ENCODE measurements around the gene ZDHHC19. TPM values are rescaled to one million over a fixed set of nuclear protein-coding genes. Genes with fewer than 3 reads are reported as not detected.
"Not testable (repeated sequence)": the region's sequence is repeated elsewhere in the genome, so short reads cannot be mapped to it uniquely, and the experiment has no call there.

The ZDHHC19 gene
- polyA plus RNA-seq, 3 donors, result 0.89 to 4.5 (median 3.4) TPM

GRCh38 chr3:196227629-196228493, 16.7 kb upstream of the ZDHHC19 start:
- no peak overlapping the region for H3K27ac ChIP-seq (ENCODE audit: low read depth, low read length)
- WGBS, 3 donors, result 37 to 65% (median 54%) methylated on average over 24 of the region's 24 CpGs

DNA sequence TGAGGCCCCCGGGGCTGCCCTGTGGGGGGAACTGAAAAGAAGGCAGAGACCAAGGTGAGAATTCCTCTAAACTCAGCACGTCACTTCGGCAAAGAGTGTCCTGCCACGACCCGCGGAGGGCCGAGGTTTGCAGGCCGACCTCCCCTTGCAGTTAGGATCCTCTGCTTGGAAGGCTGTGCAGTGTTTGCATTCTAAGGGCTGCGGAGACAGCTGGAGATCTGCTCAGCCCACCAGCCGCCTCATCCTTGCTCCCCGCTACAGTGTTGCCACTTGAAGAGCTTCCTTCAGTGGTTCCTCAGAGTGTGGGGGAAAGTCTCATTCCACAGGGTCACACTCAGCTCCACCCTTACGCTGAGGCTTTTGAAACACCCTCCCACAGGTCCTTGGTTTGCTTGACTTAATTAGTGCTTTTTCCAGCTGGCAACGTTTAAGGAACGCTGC, 15.9 kb upstream of the ZDHHC19 start:
- WGBS, 3 donors, result 71 to 79% (median 77%) methylated on average over 14 of the region's 14 CpGs
- H3K27ac ChIP-seq (ENCODE audit: low read depth, low read length), result no peak overlapping the region

GRCh38 chr3:196225763-196226364, 14.7 kb upstream of the ZDHHC19 start:
- H3K27ac ChIP-seq (ENCODE audit: low read depth, low read length), result no peak overlapping the region
- WGBS, 3 donors, result 89 to 92% (median 92%) methylated on average over 15 of the region's 15 CpGs

GRCh38 chr3:196225086-196225485, 13.9 kb upstream of the ZDHHC19 start:
- 96% methylated on average over 10 of the region's 10 CpGs for WGBS, 3 donors
- no peak overlapping the region for H3K27ac ChIP-seq (ENCODE audit: low read depth, low read length)

- WGBS, 3 donors, result 37 to 65% (median 61%) methylated on average over 19 of the region's 19 CpGs
- H3K27ac ChIP-seq (ENCODE audit: low read depth, low read length), result no peak overlapping the region
Measured at GRCh38 chr3:196222876-196223595, 11.8 kb upstream of the ZDHHC19 start.

DNA sequence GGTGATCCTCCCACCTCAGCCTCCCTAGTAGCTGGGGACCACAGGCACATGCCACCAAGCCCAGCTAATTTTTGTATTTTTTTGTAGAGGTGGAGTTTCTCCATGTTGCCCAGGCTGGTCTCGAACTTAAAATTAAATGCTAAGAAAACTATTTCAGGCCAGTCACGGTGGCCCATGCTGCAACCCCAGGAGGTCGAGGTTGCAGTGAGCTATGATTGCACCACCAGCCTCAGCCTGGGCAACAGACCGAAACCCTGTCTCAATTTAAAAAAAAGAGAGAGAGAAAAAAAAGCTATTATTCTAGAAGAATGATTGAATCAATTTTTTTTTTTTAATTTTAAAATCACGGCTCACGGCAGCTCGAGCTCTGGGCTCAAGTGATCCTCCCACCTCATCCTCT, 9.8 kb upstream of the ZDHHC19 start:
- WGBS, 3 donors, result 58 to 90% (median 62%) methylated on average over 7 of the region's 7 CpGs
- no peak overlapping the region for H3K27ac ChIP-seq (ENCODE audit: low read depth, low read length)

DNA sequence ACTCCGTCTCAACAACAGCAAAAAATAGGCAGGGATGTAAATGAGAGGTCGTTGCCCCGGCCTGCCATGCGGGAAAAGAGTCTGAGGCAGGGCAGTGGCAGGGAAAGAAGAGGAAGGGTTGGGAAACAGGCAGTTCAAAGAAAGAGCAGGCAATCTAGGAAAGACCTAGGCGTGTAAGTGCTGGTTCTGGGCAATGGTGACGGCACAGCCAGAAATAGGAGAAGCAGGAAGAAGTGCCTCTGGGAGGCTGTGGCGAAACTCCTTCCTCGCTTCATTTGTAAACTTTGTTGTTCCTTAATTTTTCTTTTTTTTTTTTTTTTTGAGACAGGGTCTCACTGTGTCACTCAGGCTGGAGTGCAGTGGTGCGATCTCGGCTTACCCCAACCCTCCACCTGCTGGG, 9.4 kb upstream of the ZDHHC19 start:
- 59 to 94% (median 65%) methylated on average over 10 of the region's 10 CpGs for WGBS, 3 donors
- no peak overlapping the region for H3K27ac ChIP-seq (ENCODE audit: low read depth, low read length)

- H3K27ac ChIP-seq (ENCODE audit: low read depth, low read length), result peak overlapping the region; percentile 51
- 61 to 85% (median 69%) methylated on average over 19 of the region's 19 CpGs for WGBS, 3 donors
Measured at GRCh38 chr3:196219970-196220311, 8.7 kb upstream of the ZDHHC19 start.

- 8 to 61% (median 9%) methylated on average over 19 of the region's 19 CpGs for WGBS, 3 donors
- H3K27ac ChIP-seq (ENCODE audit: low read depth, low read length), result peak overlapping the region; percentile 51
Measured at GRCh38 chr3:196219194-196219969, 8.2 kb upstream of the ZDHHC19 start.

GRCh38 chr3:196218155-196218712, 7.0 kb upstream of the ZDHHC19 start:
- 87 to 96% (median 90%) methylated on average over 13 of the region's 13 CpGs for whole genome bisulfite sequencing, 3 donors
- no peak overlapping the region for H3K27ac ChIP-seq (ENCODE audit: low read depth, low read length)

DNA sequence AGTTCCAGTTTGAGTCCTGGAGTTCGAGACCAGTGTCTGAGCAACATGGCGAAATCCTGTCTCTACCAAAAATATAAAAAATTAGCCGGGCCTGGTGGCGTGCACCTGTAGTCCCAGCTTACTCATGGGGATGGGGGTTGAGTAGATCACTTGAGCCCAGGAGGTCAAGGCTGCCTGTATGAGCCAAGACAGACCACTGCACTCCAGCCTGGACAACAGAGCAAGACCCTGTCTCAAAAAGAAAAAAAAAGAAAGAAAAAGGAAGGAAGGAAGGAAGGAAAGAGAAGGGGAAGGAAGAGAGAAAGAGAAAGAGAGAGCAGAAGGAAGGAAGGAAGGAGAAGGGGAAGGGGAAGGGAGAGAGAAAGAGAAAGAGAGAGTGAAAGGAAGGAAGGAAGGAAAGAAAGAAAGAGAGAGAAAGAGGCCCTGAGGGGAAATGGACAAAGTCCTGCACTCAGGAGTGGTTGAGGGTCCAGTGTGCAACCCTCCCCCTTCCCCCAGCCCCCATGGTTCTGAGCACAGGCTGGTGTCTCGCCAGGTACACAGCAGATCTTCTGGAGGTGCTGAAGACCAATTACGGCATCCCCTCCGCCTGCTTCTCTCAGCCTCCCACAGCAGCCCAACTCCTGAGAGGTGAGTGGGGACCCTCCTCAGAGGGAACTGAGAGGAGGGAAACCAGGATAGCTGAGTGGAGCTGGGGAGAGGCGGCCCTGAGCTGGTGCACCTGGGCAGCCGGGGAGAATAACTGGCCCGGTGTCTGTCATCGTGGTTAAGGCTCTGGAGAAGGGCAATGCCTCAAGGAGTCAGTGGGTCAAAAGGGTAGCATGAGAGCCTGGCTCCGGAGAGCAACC, 6.3 kb upstream of the ZDHHC19 start:
- WGBS, 3 donors, result 93 to 95% (median 93%) methylated on average over 12 of the region's 12 CpGs
- no peak overlapping the region for H3K27ac ChIP-seq (ENCODE audit: low read depth, low read length)

GRCh38 chr3:196216681-196217211, 5.5 kb upstream of the ZDHHC19 start:
- no peak overlapping the region for H3K27ac ChIP-seq (ENCODE audit: low read depth, low read length)
- 30 to 54% (median 40%) methylated on average over 23 to 25 of the region's 25 CpGs for WGBS, 3 donors

GRCh38 chr3:196216089-196216564, 4.9 kb upstream of the ZDHHC19 start, which contains the start of gene SLC51A:
TSS of gene SLC51A (plus strand) at chr3:196216534. CDS start at chr3:196216713, 179 bp downstream.
- H3K27ac ChIP-seq (ENCODE audit: low read depth, low read length), result no peak within 1 kb of the TSS
- WGBS, 3 donors, result 37 to 59% (median 58%) methylated on average over 15 of the region's 15 CpGs

DNA sequence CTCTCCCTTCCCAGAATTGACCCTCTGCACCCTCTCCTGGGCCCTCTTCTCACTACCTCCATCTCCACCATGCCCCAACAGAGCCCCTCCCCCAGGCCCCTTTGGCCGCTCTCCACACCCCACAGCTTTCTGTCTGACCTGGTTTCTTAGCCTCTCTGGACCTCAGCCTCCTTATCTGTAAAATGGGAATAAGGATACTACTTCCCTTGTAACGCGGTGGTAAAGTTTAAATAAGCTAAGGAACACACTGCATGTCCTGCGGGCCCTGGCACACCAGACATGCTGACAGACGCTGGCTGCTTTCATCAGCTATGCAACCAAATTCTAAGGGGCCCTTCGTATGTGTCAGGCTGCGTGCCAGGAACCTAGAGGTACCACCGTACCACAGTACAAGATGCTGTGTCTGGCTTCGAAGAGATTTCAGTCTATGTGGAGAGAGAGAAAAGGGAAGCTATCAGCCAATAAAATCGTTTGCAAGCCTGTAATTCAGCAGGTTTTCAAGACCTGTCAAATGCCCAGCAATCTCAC, 4.4 kb upstream of the ZDHHC19 start:
- WGBS, 3 donors, result 72 to 87% (median 76%) methylated on average over 10 of the region's 10 CpGs
- H3K27ac ChIP-seq (ENCODE audit: low read depth, low read length), result no peak overlapping the region

DNA sequence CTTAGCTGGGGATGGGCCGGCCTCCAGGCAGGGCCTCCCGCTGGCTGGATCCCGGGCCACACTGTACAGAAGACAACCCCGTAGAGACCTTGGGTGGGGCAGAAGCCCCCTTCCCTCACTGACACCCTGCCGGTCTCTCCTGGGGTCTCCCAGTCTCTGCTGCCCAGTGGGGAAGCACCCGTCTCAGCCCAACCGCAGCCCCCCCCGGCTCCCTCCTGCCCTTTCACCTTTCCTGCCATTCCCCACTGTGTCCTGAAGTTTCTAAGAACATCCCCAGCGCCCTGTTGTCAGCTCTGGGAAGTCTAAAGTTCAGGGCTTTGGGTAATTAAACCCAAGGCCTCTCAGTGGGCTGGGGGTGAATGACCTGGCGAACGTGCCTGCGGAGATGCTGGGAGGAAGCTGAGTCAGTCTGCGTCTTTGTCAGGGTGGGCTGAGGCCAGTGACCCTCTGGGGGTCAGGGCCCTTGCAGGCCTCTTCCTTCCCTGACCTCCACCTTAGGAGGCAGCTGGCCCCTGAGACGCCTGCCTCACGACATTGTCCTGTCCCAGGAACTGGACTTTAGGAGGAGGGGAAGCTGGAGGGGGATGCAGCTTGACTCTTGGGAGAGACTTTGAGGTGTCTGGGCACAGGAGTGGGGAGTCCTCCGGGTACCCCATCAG, 3.7 kb upstream of the ZDHHC19 start:
- 77 to 91% (median 84%) methylated on average over 16 of the region's 16 CpGs for WGBS, 3 donors
- no peak overlapping the region for H3K27ac ChIP-seq (ENCODE audit: low read depth, low read length)

GRCh38 chr3:196209944-196210672, 1.1 kb downstream of the ZDHHC19 start:
- WGBS, 3 donors, result 83 to 95% (median 92%) methylated on average over 11 of the region's 11 CpGs
- H3K27ac ChIP-seq (ENCODE audit: low read depth, low read length), result not testable (repeated sequence)

All from adipose tissue (tissue), 3 donors.